HepG2 (cell line): ENCODE measurements around the gene MVP. TPM values are rescaled to one million over a fixed set of nuclear protein-coding genes. Genes with fewer than 3 reads are reported as not detected.

Experiments
- ATAC-seq: fragments of 200-7000 bp; cut with Tn5 transposase; 3 replicates; pipeline ENCODE4 v1.9.1; 2020; ENCODE audit warnings: mild to moderate bottlenecking, moderate library complexity
- BruUV-seq: library from RNA; stranded (reverse); fragments of 400-500 nt; replicated peaks from 2 replicates; lab custom pipeline; 2021; lab: Mats Ljungman, UMichigan
- CTCF ChIA-PET: fragments of 300-600 bp; formaldehyde crosslinking; extraction: SDS; loops from one replicate; lab custom pipeline; 2021; ENCODE audit warnings: low total read pairs, inconsistent platforms, low intra/inter-chr PET ratio; lab: Yijun Ruan, JAX
- POLR2A ChIA-PET: fragments of 350-600 bp; sonication (Branson Sonifier 250); formaldehyde crosslinking; loops from one replicate; lab custom pipeline; 2020; ENCODE audit warnings: antibody characterized with exemption, inconsistent platforms; lab: Yijun Ruan, JAX
- DNase-seq: peaks from one replicate; pipeline ENCODE4 v3.0.0-alpha.2; 2015; ENCODE audit warnings: low spot score
- FAIRE-seq: peaks from 3 replicates; lab custom pipeline; 2011; peaks lifted over from hg19 to GRCh38; lab: Jason Lieb, UNC
- H2AFZ ChIP-seq: one replicate; pipeline ENCODE4 v1.6.1; 2011; ENCODE audit warnings: low read length, inconsistent platforms
- H3K27ac ChIP-seq: fragments of 300-600 bp; 3 replicates; pipeline ENCODE4 v1.8.0; 2011; ENCODE audit warnings: mixed run types, mild to moderate bottlenecking, mixed read lengths, low read length, inconsistent platforms; ENCODE audit not compliant: insufficient read depth; ENCODE audit errors: extremely low read length
- H3K27me3 ChIP-seq, 2 experiments: fragments of 200-600 bp in 1 of 2; 2 replicates in 1 of 2; 3 replicates in 1 of 2; pipeline versions ENCODE4 v1.6.0 to v1.8.0; 2011; ENCODE audit warnings: low read length in 2 of 2, mild to moderate bottlenecking in 2 of 2, moderate library complexity in 2 of 2, inconsistent platforms in 1 of 2; ENCODE audit not compliant: insufficient read depth in 2 of 2, control insufficient read depth in 1 of 2
- H3K36me3 ChIP-seq, 2 experiments: fragments of 200-600 bp in 1 of 2; replicated peaks in 1 of 2; 2 replicates in 1 of 2; 3 replicates in 1 of 2; pipeline versions ENCODE4 v1.5.1 to v1.8.0; 2011; ENCODE audit warnings: low read length in 2 of 2, inconsistent platforms in 1 of 2; ENCODE audit not compliant: insufficient read depth in 2 of 2, control insufficient read depth in 1 of 2
- H3K4me1 ChIP-seq: 2 replicates; pipeline ENCODE4 v1.5.1; 2012; ENCODE audit warnings: low read length, inconsistent platforms; ENCODE audit not compliant: insufficient read depth
- H3K4me2 ChIP-seq: 2 replicates; pipeline ENCODE4 v1.6.0; 2011; ENCODE audit warnings: low read depth, low read length, inconsistent platforms
- H3K4me3 ChIP-seq, 3 experiments: fragments of 200-600 bp in 1 of 3; sonication (generic), shearing (Covaris generic) in 1 of 3; replicated peaks in 1 of 3; 2 replicates each; pipeline ENCODE4 v1.5.1; 2011 to 2016; ENCODE audit warnings: low read length in 3 of 3, inconsistent platforms in 2 of 3, low read depth in 2 of 3, mild to moderate bottlenecking in 2 of 3, control low read depth in 1 of 3, mixed read lengths in 1 of 3; ENCODE audit not compliant: insufficient read depth in 1 of 3
- H3K79me2 ChIP-seq: one replicate; pipeline ENCODE4 v1.6.1; 2011; ENCODE audit warnings: low read length, inconsistent platforms; ENCODE audit not compliant: insufficient read depth
- H3K9ac ChIP-seq: 2 replicates; pipeline ENCODE4 v1.6.0; 2011; ENCODE audit warnings: mild to moderate bottlenecking, low read depth, low read length, inconsistent platforms; ENCODE audit not compliant: insufficient read depth
- H3K9me3 ChIP-seq: 2 replicates; pipeline ENCODE4 v1.5.1; 2012; ENCODE audit warnings: mild to moderate bottlenecking, low read length
- H4K20me1 ChIP-seq: 2 replicates; pipeline ENCODE4 v1.6.0; 2011; ENCODE audit warnings: inconsistent platforms, mild to moderate bottlenecking, low read length, moderate library complexity; ENCODE audit not compliant: insufficient read depth
- DNMT1 ChIP-seq: sonication (generic); formaldehyde crosslinking; IDR thresholded peaks from 2 replicates; pipeline ENCODE4 v1.5.1; 2020; ENCODE audit warnings: mild to moderate bottlenecking, missing genetic modification reagents
- KDM6A ChIP-seq: IDR thresholded peaks from 2 replicates; pipeline ENCODE4 v1.6.1; 2016; ENCODE audit warnings: low read depth
- NFIC ChIP-seq: IDR thresholded peaks from 2 replicates; pipeline ENCODE4 v1.6.1; 2012; ENCODE audit warnings: mild to moderate bottlenecking, low read length, inconsistent platforms
- NFYC ChIP-seq: IDR thresholded peaks from 2 replicates; pipeline ENCODE4 v1.6.1; 2016; ENCODE audit warnings: missing genetic modification reagents, missing compliant biosample characterization
- TBX3 ChIP-seq: fragments of 450-650 bp; IDR thresholded peaks from 2 replicates; pipeline ENCODE4 v1.6.1; 2017; ENCODE audit warnings: antibody characterized with exemption, mild to moderate bottlenecking, inconsistent platforms, borderline replicate concordance
- TEAD3 ChIP-seq: optimal IDR thresholded peaks from 2 replicates; pipeline ENCODE3; 2016; ENCODE audit warnings: borderline replicate concordance
- U2AF2 ChIP-seq: fragments of 200-400 bp; formaldehyde crosslinking; IDR thresholded peaks from 2 replicates; pipeline ENCODE4 v1.6.1; 2017; ENCODE audit warnings: low read depth, mild to moderate bottlenecking, low read length
- ZFYVE20 ChIP-seq: sonication (generic); formaldehyde crosslinking; IDR thresholded peaks from 2 replicates; pipeline ENCODE4 v1.8.0; 2023; ENCODE audit warnings: low read depth, mild to moderate bottlenecking, moderate library complexity, missing genetic modification reagents, borderline replicate concordance
- ZNF101 ChIP-seq: sonication (generic); formaldehyde crosslinking; IDR thresholded peaks from 2 replicates; pipeline ENCODE4 v1.4.0; 2020; ENCODE audit warnings: mild to moderate bottlenecking, low read depth, missing genetic modification reagents, borderline replicate concordance
- ZNF225 ChIP-seq: sonication (generic); formaldehyde crosslinking; IDR thresholded peaks from 2 replicates; pipeline ENCODE4 v1.4.0; 2020; ENCODE audit warnings: mild to moderate bottlenecking, missing genetic modification reagents
- ZNF264 ChIP-seq: sonication (generic); formaldehyde crosslinking; IDR thresholded peaks from 2 replicates; pipeline ENCODE4 v1.4.0; 2020; ENCODE audit warnings: missing genetic modification reagents
- ZNF446 ChIP-seq: sonication (generic); formaldehyde crosslinking; IDR thresholded peaks from 2 replicates; pipeline ENCODE4 v1.5.0; 2020; ENCODE audit warnings: mild to moderate bottlenecking, missing genetic modification reagents
- ZNF724P ChIP-seq: sonication (generic); formaldehyde crosslinking; IDR thresholded peaks from 2 replicates; pipeline ENCODE4 v1.8.0; 2022; ENCODE audit warnings: missing genetic modification reagents, borderline replicate concordance
- ZNF746 ChIP-seq: sonication (generic); formaldehyde crosslinking; IDR thresholded peaks from 2 replicates; pipeline ENCODE4 v1.8.0; 2022; ENCODE audit warnings: mild to moderate bottlenecking, missing genetic modification reagents
- WGBS: methylation state at CpG from one replicate; pipeline ENCODE4 v1.1.6; 2017; ENCODE audit warnings: low lambda C conversion rate; 5-methylcytosine and 5-hydroxymethylcytosine counted together
- in situ Hi-C: cut with HindIII; loops from 2 replicates; pipeline ENCODE4 v1.10.0; 2017; ENCODE audit warnings: low pct_unique_long_range_greater_than_20kb; ENCODE audit not compliant: extremely low pct_ligation_motif_present
- intact Hi-C: fragments of 100-400 bp; cut with micrococcal nuclease; formaldehyde crosslinking; loops from one replicate; pipeline ENCODE4 v1.10.0; 2022; ENCODE audit not compliant: unreplicated experiment
- polyA plus RNA-seq, 8 experiments: library from polyadenylated mRNA; depleted of rRNA in 3 of 8; stranded (reverse) in 7 of 8; unstranded in 1 of 8; fragments of >200 nt; fragmentation: Illumina TruSeq in 4 of 8; extraction: Trizol in 4 of 8; gene quantifications; 2 replicates each; pipeline versions ENCODE4 v1.2.1 to v1.2.3, GENCODE V29; 2011 to 2016; ENCODE audit warnings: low read depth in 4 of 8, missing spikeins in 1 of 8, mixed read lengths in 1 of 8; ENCODE audit not compliant: insufficient read depth in 1 of 8
- total RNA-seq, 5 experiments: library from RNA; depleted of rRNA; stranded (reverse); fragments of >200 nt; fragmentation: Illumina TruSeq; extraction: Trizol; gene quantifications; 2 replicates each; pipeline ENCODE4 v1.2.3, GENCODE V29; 2016; ENCODE audit warnings: low read depth in 1 of 5
- TF ChIP-seq, protein P1 (sequence below): sonication (generic); formaldehyde crosslinking; IDR thresholded peaks from one replicate; pipeline ENCODE4 v1.5.1; 2020; ENCODE audit warnings: mild to moderate bottlenecking, missing genetic modification reagents; ENCODE audit errors: not compliant biosample characterization
- TF ChIP-seq, protein P2 (sequence below): sonication (generic); formaldehyde crosslinking; IDR thresholded peaks from 2 replicates; pipeline ENCODE4 v1.5.0; 2020; ENCODE audit warnings: mild to moderate bottlenecking, missing genetic modification reagents, moderate library complexity

The MVP gene
- total and polyA plus RNA-seq, 2 of the 13 experiments (the other 11 are each of a cell fraction or from before 2014, with no cell fraction given), result 22.9 to 43.5 TPM

DNA sequence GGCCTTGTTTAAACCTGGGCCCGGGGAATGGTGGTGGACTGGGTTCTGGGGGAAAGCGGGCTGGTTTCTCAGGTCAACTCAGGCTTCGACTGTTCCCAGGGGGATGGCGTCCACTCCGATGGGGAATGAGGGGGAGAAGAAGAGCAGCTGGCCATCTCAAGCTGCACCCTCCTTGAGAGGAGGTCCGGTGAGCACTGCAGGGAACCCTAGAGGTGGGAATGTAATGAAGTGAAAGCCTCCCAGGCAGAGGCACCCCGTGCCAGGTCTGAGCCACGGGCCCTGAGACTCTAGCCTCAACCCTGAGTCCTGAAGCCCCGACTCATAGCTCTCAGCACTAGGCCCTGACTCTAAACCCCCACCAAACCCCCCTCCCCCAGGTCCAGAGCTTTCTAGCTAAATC, 43.9 kb downstream of the MVP start:
- H4K20me1 ChIP-seq, result no peaks in the 10 kb centered on the region; the same call in 1 of the 2 replicates
- no TSS peak for BruUV-seq
- no peaks in the 10 kb centered on the region; a peak in 1 of 5 replicates for H3K27me3 ChIP-seq
- no peak for FAIRE-seq
- H3K4me1 ChIP-seq, result peaks cover 37% of the 10 kb centered on the region
- H3K79me2 ChIP-seq, result peaks cover 13% of the 10 kb centered on the region
- H3K36me3 ChIP-seq, result peaks cover 3 to 13% of the 10 kb centered on the region in 2 experiments; a peak in 3 of 5 replicates
- peak overlapping the region; percentile 93 for H3K9ac ChIP-seq
- in situ Hi-C loops, result loop anchor here (10.0 kb wide), 1 partner anchor 141 kb away; no protein-coding TSS in a partner anchor
- intact Hi-C loops, result loop anchor here (5.0 kb wide), 1 partner anchor 37 kb away; no protein-coding TSS in a partner anchor
- POLR2A ChIA-PET, result interaction anchor here (0.7 to 4.1 kb wide), 12 partner anchors 16 to 185 kb away, joined by 3 to 29 read pairs (median 7); partner anchors contain the start of genes ASPHD1, KCTD13, PAGR1 and QPRT
- peak overlapping the region; percentile 24 for H2AFZ ChIP-seq
- H3K4me2 ChIP-seq, result peak overlapping the region; percentile 91
- no peaks in the 10 kb centered on the region for H3K9me3 ChIP-seq
- no peak overlapping the region for H3K27ac ChIP-seq
- no peak for DNase-seq
- peak; percentile 22 for ATAC-seq
- peak overlapping the region; percentile 52 to 88 (median 85); a peak in 5 of 6 replicates for H3K4me3 ChIP-seq
- CTCF ChIA-PET, result no interaction called here
- WGBS, result 40% methylated on average over 9 of the region's 9 CpGs
- no peak for TF ChIP-seq ZNF101 (CRISPR knock-in tag)
- TF ChIP-seq ZNF746 (CRISPR knock-in tag), result no peak
- TF ChIP-seq TEAD3 (CRISPR knock-in tag), result peak; percentile 75
- TF ChIP-seq ZNF264, result no peak
- no peak for TF ChIP-seq ZNF724P (CRISPR knock-in tag)
- TF ChIP-seq ZNF446, result no peak
- no peak for TF ChIP-seq DNMT1 (CRISPR knock-in tag)
- TF ChIP-seq U2AF2, result no peak
- TF ChIP-seq KDM6A (CRISPR knock-in tag), result no peak
- no peak for TF ChIP-seq NFYC (CRISPR knock-in tag)
- TF ChIP-seq, protein P1, sequence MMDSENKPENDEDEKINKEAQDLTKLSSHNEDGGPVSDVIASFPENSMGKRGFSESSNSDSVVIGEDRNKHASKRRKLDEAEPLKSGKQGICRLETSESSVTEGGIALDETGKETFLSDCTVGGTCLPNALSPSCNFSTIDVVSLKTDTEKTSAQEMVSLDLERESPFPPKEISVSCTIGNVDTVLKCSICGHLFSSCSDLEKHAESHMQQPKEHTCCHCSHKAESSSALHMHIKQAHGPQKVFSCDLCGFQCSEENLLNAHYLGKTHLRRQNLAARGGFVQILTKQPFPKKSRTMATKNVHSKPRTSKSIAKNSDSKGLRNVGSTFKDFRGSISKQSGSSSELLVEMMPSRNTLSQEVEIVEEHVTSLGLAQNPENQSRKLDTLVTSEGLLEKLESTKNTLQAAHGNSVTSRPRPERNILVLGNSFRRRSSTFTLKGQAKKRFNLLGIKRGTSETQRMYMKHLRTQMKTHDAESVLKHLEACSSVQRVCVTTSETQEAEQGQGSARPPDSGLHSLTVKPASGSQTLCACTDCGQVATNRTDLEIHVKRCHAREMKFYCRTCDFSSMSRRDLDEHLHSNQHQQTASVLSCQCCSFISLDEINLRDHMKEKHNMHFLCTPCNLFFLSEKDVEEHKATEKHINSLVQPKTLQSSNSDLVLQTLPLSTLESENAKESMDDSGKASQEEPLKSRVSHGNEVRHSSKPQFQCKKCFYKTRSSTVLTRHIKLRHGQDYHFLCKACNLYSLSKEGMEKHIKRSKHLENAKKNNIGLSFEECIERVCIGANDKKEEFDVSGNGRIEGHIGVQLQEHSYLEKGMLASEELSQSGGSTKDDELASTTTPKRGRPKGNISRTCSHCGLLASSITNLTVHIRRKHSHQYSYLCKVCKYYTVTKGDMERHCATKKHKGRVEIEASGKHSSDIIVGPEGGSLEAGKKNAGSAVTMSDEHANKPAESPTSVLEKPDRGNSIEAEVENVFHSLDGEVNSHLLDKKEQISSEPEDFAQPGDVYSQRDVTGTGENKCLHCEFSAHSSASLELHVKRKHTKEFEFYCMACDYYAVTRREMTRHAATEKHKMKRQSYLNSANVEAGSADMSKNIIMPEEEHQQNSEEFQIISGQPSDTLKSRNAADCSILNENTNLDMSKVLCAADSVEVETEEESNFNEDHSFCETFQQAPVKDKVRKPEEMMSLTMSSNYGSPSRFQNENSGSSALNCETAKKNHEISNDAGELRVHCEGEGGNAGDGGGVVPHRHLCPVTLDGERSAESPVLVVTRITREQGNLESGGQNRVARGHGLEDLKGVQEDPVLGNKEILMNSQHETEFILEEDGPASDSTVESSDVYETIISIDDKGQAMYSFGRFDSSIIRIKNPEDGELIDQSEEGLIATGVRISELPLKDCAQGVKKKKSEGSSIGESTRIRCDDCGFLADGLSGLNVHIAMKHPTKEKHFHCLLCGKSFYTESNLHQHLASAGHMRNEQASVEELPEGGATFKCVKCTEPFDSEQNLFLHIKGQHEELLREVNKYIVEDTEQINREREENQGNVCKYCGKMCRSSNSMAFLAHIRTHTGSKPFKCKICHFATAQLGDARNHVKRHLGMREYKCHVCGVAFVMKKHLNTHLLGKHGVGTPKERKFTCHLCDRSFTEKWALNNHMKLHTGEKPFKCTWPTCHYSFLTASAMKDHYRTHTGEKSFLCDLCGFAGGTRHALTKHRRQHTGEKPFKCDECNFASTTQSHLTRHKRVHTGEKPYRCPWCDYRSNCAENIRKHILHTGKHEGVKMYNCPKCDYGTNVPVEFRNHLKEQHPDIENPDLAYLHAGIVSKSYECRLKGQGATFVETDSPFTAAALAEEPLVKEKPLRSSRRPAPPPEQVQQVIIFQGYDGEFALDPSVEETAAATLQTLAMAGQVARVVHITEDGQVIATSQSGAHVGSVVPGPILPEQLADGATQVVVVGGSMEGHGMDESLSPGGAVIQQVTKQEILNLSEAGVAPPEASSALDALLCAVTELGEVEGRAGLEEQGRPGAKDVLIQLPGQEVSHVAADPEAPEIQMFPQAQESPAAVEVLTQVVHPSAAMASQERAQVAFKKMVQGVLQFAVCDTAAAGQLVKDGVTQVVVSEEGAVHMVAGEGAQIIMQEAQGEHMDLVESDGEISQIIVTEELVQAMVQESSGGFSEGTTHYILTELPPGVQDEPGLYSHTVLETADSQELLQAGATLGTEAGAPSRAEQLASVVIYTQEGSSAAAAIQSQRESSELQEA (CRISPR knock-in tag), result no peak
- TF ChIP-seq, protein P2, sequence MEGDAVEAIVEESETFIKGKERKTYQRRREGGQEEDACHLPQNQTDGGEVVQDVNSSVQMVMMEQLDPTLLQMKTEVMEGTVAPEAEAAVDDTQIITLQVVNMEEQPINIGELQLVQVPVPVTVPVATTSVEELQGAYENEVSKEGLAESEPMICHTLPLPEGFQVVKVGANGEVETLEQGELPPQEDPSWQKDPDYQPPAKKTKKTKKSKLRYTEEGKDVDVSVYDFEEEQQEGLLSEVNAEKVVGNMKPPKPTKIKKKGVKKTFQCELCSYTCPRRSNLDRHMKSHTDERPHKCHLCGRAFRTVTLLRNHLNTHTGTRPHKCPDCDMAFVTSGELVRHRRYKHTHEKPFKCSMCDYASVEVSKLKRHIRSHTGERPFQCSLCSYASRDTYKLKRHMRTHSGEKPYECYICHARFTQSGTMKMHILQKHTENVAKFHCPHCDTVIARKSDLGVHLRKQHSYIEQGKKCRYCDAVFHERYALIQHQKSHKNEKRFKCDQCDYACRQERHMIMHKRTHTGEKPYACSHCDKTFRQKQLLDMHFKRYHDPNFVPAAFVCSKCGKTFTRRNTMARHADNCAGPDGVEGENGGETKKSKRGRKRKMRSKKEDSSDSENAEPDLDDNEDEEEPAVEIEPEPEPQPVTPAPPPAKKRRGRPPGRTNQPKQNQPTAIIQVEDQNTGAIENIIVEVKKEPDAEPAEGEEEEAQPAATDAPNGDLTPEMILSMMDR (CRISPR knock-in tag), result 0 out of 2 replicates have a peak, but pooled peaks have one; percentile 20
- no peak for TF ChIP-seq ZFYVE20
- no peak for TF ChIP-seq ZNF225 (CRISPR knock-in tag)
- no peak for TF ChIP-seq NFIC
- TF ChIP-seq TBX3, result no peak
